Measurements from ENCODE around the gene BHLHE23. TPM values are rescaled to one million over a fixed set of nuclear protein-coding genes. Genes with fewer than 3 reads are reported as not detected.
"Not testable (repeated sequence)": the region's sequence is repeated elsewhere in the genome, so short reads cannot be mapped to it uniquely, and the experiment has no call there.

Gene BHLHE23
- total RNA-seq, 1 donor from 2014 or later = not detected

GRCh38 chr20:63042448-63043071 lies 35.8 kb upstream of the BHLHE23 start:
- Mint-ChIP-seq H3K27ac (no peak overlapping the region), H3K36me3 (no peaks in the 10 kb centered on the region), H3K4me1 (no peaks in the 10 kb centered on the region), H3K27me3 (ENCODE audit: low read depth) (peaks cover 77% of the 10 kb centered on the region), H3K9me3 (no peaks in the 10 kb centered on the region), H3K4me3 (no peak overlapping the region)
- TF ChIP-seq CTCF (IDR thresholded peaks at IDR 0.05; ENCODE audit: unreplicated experiment) = no peak
- no peak for DNase-seq (ENCODE audit: low spot score in 2 of 2, unreplicated experiment in 2 of 2)

DNA sequence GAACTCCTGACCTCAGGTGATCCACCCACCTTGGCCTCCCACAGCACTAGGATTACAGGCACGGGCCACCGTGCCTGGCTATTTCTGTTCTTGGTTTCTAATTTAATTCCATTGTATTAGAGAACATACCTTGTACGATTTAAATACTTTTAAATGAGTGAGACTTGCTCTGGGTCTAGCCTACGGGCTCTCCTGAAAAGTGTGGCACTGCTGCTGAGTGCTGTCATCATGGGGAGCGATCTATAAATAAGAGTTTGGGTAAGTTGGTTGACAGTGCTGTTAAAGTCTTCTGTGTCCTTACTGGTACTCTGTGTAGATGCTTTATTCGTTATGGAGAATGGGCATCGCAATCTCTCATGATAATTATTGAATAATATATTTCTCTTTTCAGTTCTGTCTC lies 35.0 kb upstream of the BHLHE23 start:
- H3K36me3 Mint-ChIP-seq = no peaks in the 10 kb centered on the region
- H3K4me3 Mint-ChIP-seq = no peak overlapping the region
- H3K9me3 Mint-ChIP-seq = no peaks in the 10 kb centered on the region
- DNase-seq (ENCODE audit: low spot score in 2 of 2, unreplicated experiment in 2 of 2) = no peak
- TF ChIP-seq CTCF (IDR thresholded peaks at IDR 0.05; ENCODE audit: unreplicated experiment) = no peak
- peaks cover 75% of the 10 kb centered on the region for H3K27me3 Mint-ChIP-seq (ENCODE audit: low read depth)
- H3K27ac Mint-ChIP-seq = no peak overlapping the region
- H3K4me1 Mint-ChIP-seq = no peaks in the 10 kb centered on the region

DNA sequence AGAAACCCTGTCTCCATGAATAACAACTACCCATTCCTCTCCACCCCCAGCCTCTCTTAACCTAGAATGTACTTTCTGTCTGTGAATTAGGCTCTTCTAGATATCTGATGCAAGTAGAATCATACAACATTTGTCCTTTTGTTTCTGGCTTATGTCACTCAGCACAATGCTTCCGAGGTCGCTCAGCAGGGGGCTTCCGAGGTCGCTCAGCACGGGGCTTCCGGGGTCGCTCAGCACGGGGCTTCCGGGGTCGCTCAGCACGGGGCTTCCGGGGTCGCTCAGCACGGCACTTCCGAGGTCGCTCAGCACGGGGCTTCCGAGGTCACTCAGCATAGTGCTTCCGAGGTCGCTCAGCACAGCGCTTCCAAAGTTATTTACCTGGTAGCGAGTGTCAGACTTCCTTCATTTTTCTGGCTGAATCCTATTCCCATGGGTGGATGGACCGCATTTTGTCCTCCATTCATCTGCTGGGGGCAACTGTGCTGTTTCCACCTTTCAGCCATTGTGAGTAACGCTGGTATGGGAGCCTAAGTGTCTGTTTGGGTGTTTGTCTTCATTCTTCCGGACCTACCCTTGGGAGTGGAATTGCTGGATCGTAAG lies 31.0 kb upstream of the BHLHE23 start:
- H3K36me3 Mint-ChIP-seq = no peaks in the 10 kb centered on the region
- peaks cover 84% of the 10 kb centered on the region for H3K27me3 Mint-ChIP-seq (ENCODE audit: low read depth)
- no peaks in the 10 kb centered on the region for H3K9me3 Mint-ChIP-seq
- H3K27ac Mint-ChIP-seq = no peak overlapping the region
- no peak for DNase-seq (ENCODE audit: low spot score in 2 of 2, unreplicated experiment in 2 of 2)
- no peak for TF ChIP-seq CTCF (IDR thresholded peaks at IDR 0.05; ENCODE audit: unreplicated experiment)
- peaks cover 4% of the 10 kb centered on the region for H3K4me1 Mint-ChIP-seq
- no peak overlapping the region for H3K4me3 Mint-ChIP-seq

GRCh38 chr20:63036291-63036690 lies 29.5 kb upstream of the BHLHE23 start:
- Mint-ChIP-seq H3K27me3 (ENCODE audit: low read depth) (peaks cover 85% of the 10 kb centered on the region), H3K27ac (no peak overlapping the region), H3K4me3 (no peak overlapping the region), H3K9me3 (no peaks in the 10 kb centered on the region), H3K4me1 (peaks cover 4% of the 10 kb centered on the region), H3K36me3 (no peaks in the 10 kb centered on the region)
- DNase-seq (ENCODE audit: low spot score in 2 of 2, unreplicated experiment in 2 of 2) = peak in 1 of 2 experiments; percentile 17
- TF ChIP-seq CTCF (IDR thresholded peaks at IDR 0.05; ENCODE audit: unreplicated experiment) = no peak

DNA sequence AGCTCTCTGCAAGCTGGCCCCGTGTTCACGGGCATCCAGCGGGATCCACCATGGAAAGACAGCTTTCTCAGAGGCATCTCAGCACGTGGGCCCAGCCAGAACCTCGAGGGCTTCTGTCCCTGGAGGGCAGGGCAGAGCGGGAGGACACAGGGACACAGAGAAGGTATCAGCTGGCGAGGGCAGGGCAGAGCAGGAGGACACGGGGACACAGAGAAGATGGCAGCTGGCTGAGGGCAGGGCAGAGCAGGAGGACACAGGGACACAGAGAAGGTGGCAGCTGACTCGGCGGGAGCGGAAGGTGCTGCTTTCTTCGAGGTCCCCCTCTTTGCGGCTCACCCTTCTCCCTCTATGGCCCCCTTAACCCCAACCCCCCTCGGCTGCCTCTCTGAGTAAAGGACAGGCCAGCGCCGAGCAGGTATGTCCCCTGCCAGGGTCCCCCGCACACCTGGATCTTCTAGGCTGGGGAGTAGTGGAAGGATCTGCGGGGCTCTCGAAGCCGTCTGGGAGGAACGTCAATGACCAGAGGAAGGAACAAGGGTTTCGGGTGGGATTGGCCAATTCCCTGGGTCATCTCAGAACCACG lies 28.9 kb upstream of the BHLHE23 start:
- H3K27ac Mint-ChIP-seq = no peak overlapping the region
- peaks cover 4% of the 10 kb centered on the region for H3K4me1 Mint-ChIP-seq
- DNase-seq (ENCODE audit: low spot score in 2 of 2, unreplicated experiment in 2 of 2) = peak in 1 of 2 experiments; percentile 12
- no peak for TF ChIP-seq CTCF (IDR thresholded peaks at IDR 0.05; ENCODE audit: unreplicated experiment)
- H3K36me3 Mint-ChIP-seq = no peaks in the 10 kb centered on the region
- H3K9me3 Mint-ChIP-seq = no peaks in the 10 kb centered on the region
- H3K27me3 Mint-ChIP-seq (ENCODE audit: low read depth) = peaks cover 84% of the 10 kb centered on the region
- no peak overlapping the region for H3K4me3 Mint-ChIP-seq

DNA sequence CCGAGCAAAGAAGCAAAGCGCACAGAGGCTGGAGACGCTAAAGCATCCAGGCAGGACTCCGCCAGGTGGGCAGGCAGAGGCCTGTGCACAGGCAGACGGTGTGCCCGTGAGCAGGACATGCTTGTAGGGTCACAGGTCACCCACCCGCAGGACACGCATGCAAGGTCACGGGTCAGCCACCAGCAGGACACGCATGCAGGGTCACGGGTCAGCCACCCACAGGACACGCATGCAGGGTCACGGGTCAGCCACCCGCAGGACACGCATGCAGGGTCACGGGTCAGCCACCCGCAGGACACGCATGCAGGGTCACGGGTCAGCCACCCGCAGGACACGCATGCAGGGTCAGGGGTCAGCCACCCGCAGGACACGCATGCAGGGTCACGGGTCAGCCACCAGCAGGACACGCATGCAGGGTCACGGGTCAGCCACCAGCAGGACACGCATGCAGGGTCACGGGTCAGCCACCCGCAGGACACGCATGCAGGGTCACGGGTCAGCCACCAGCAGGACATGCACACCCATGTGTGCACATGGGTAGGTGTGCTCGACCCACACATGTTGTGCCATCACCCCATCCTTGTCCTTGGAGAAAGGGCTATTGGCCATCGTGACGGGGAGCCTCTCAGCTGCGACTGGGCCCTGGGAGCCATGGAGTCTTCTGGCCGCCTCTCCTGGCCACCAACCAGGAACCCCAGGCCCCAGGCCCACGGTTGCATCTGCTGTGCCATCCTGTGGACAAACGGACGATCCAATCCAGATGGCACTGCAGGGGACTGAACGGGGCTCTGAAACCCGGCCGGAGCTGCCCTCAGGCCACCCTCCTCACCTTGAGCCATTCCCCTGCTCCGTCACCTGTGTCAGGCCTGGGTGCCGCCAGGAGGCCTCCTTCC lies 28.2 kb upstream of the BHLHE23 start:
- peak in 1 of 2 experiments; percentile 6 for DNase-seq (ENCODE audit: low spot score in 2 of 2, unreplicated experiment in 2 of 2)
- not testable (repeated sequence) for H3K9me3 Mint-ChIP-seq, H3K27ac Mint-ChIP-seq, H3K36me3 Mint-ChIP-seq, H3K4me1 Mint-ChIP-seq, H3K4me3 Mint-ChIP-seq
- peaks cover 84% of the 10 kb centered on the region for H3K27me3 Mint-ChIP-seq (ENCODE audit: low read depth)
